ENCODE results near the gene LRRC9. TPM values are rescaled to one million over a fixed set of nuclear protein-coding genes. Genes with fewer than 3 reads are reported as not detected.

LRRC9 gene
- total RNA-seq, 2 experiments from 2014 or later, result not detected

GRCh38 chr14:60085693-60086092 is 165.7 kb downstream of the LRRC9 start:
- Mint-ChIP-seq H3K36me3 (ENCODE audit: low read depth) (no peaks in the 10 kb centered on the region), H3K27me3 (ENCODE audit: low read depth) (peaks cover 15% of the 10 kb centered on the region), H3K4me1 (ENCODE audit: low read depth) (peaks cover 4% of the 10 kb centered on the region), H3K4me3 (no peak overlapping the region), H3K27ac (no peak overlapping the region), H3K9me3 (no peaks in the 10 kb centered on the region)
- CTCF ChIA-PET, result no interaction called here
- DNase-seq, result no peak
- intact Hi-C loops (cut with micrococcal nuclease), result no loop called here

- H3K9me3 Mint-ChIP-seq, result no peaks in the 10 kb centered on the region
- no peak overlapping the region for H3K27ac Mint-ChIP-seq
- CTCF ChIA-PET, result interaction anchor here (0.5 kb wide), 1 partner anchor 1925 kb away, joined by 5 read pairs; no protein-coding TSS in a partner anchor
- peaks cover 6% of the 10 kb centered on the region for H3K4me1 Mint-ChIP-seq (ENCODE audit: low read depth)
- no peak for DNase-seq
- no peak overlapping the region for H3K4me3 Mint-ChIP-seq
- H3K36me3 Mint-ChIP-seq (ENCODE audit: low read depth), result peaks cover 3% of the 10 kb centered on the region
- peaks cover 15% of the 10 kb centered on the region for H3K27me3 Mint-ChIP-seq (ENCODE audit: low read depth)
- intact Hi-C loops (cut with micrococcal nuclease), result no loop called here
Measured at GRCh38 chr14:60087668-60088067, 167.7 kb downstream of the LRRC9 start.

- intact Hi-C loops (cut with micrococcal nuclease), result no loop called here
- Mint-ChIP-seq H3K4me3 (no peak overlapping the region), H3K9me3 (no peaks in the 10 kb centered on the region), H3K27me3 (ENCODE audit: low read depth) (peaks cover 15% of the 10 kb centered on the region), H3K4me1 (ENCODE audit: low read depth) (peaks cover 17% of the 10 kb centered on the region), H3K36me3 (ENCODE audit: low read depth) (peaks cover 4% of the 10 kb centered on the region), H3K27ac (no peak overlapping the region)
- DNase-seq, result no peak
- CTCF ChIA-PET, result interaction anchor here (0.6 to 1.8 kb wide), 2 partner anchors 10 to 177 kb away, joined by 3 to 4 read pairs; no protein-coding TSS in a partner anchor
Measured at GRCh38 chr14:60089221-60089620, 169.3 kb downstream of the LRRC9 start.

DNA sequence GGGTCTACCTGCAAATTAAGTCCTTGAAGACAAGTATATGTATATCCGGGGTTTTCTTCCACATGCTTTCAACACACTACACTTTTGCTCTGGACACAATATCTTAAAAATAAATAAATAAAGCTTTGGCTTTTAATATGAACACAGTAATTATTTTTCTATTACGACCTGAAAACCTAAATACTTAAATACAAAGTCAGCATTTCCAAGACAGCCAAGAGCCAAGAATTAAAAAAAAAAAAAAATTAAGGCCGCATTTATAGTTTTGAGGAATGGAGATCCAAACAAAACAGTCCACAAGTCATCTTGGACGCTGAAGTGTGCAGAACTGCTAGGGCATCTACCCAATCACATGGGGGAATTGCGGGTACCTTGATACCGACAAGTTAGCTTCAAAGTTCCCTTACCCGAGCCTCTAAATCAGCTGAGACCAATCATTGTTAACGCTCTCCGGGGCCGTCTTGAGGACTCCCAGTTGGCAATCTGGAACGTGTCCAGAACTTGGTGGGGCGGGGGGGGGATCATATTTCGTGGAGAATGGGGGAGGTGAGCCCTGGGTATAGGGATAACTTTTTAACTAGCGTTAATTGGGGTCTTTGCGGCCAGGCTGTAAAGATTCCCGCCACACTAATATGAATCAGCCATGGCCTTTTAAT is 171.0 kb downstream of the LRRC9 start:
- Mint-ChIP-seq H3K9me3 (no peaks in the 10 kb centered on the region), H3K36me3 (ENCODE audit: low read depth) (peaks cover 8% of the 10 kb centered on the region), H3K4me1 (ENCODE audit: low read depth) (peaks cover 34% of the 10 kb centered on the region), H3K27ac (peak overlapping the region; percentile 95), H3K27me3 (ENCODE audit: low read depth) (peaks cover 9% of the 10 kb centered on the region), H3K4me3 (peak overlapping the region; percentile 98)
- DNase-seq, result peak; percentile 33
- intact Hi-C loops (cut with micrococcal nuclease), result loop anchor here (1.0 to 5.0 kb wide), 11 partner anchors 26 to 1671 kb away; partner anchors contain the start of genes DAAM1, JKAMP, L3HYPDH and PPM1A
- CTCF ChIA-PET, result interaction anchor here (0.6 to 1.1 kb wide), 3 partner anchors 26 to 75 kb away, joined by 3 to 4 read pairs (median 3); no protein-coding TSS in a partner anchor

GRCh38 chr14:60091550-60092525 is 171.9 kb downstream of the LRRC9 start, which contains the start of gene PCNX4:
TSS of gene PCNX4 (plus strand) at chr14:60091923. CDS start at chr14:60107639, 15,716 bp downstream.
- CTCF ChIA-PET, result interaction anchor here (0.6 to 1.6 kb wide), 4 partner anchors 27 to 127 kb away, joined by 3 read pairs; no protein-coding TSS in a partner anchor
- H3K4me1 Mint-ChIP-seq (ENCODE audit: low read depth), result peaks cover 34% of the 10 kb centered on the region
- H3K36me3 Mint-ChIP-seq (ENCODE audit: low read depth), result peaks cover 8% of the 10 kb centered on the region
- H3K9me3 Mint-ChIP-seq, result no peaks in the 10 kb centered on the region
- peak within 1 kb of the TSS; percentile 98 for H3K4me3 Mint-ChIP-seq
- intact Hi-C loops (cut with micrococcal nuclease), result loop anchor here (1.0 to 5.0 kb wide), 11 partner anchors 27 to 1670 kb away; partner anchors contain the start of genes DAAM1, JKAMP, L3HYPDH and PPM1A
- peak within 1 kb of the TSS; percentile 95 for H3K27ac Mint-ChIP-seq
- peak; percentile 95 for DNase-seq
- peaks cover 9% of the 10 kb centered on the region for H3K27me3 Mint-ChIP-seq (ENCODE audit: low read depth)

- intact Hi-C loops (cut with micrococcal nuclease), result loop anchor here (5.0 kb wide), 2 partner anchors 610 to 1670 kb away; partner anchors contain the start of genes JKAMP, L3HYPDH and SNAPC1
- peaks cover 6% of the 10 kb centered on the region for H3K27me3 Mint-ChIP-seq (ENCODE audit: low read depth)
- H3K36me3 Mint-ChIP-seq (ENCODE audit: low read depth), result peaks cover 13% of the 10 kb centered on the region
- peak overlapping the region; percentile 98 for H3K4me3 Mint-ChIP-seq
- CTCF ChIA-PET, result interaction anchor here (1.4 to 1.6 kb wide), 2 partner anchors 91 to 128 kb away, joined by 3 read pairs; no protein-coding TSS in a partner anchor
- H3K9me3 Mint-ChIP-seq, result no peaks in the 10 kb centered on the region
- peaks cover 34% of the 10 kb centered on the region for H3K4me1 Mint-ChIP-seq (ENCODE audit: low read depth)
- H3K27ac Mint-ChIP-seq, result peak overlapping the region; percentile 95
- peak; percentile 12 for DNase-seq
Measured at GRCh38 chr14:60092526-60092920, 172.6 kb downstream of the LRRC9 start.

GRCh38 chr14:60093080-60093479 is 173.1 kb downstream of the LRRC9 start:
- CTCF ChIA-PET, result interaction anchor here (1.4 to 1.6 kb wide), 2 partner anchors 90 to 128 kb away, joined by 3 read pairs; no protein-coding TSS in a partner anchor
- no peaks in the 10 kb centered on the region for H3K9me3 Mint-ChIP-seq
- DNase-seq, result no peak
- peaks cover 34% of the 10 kb centered on the region for H3K4me1 Mint-ChIP-seq (ENCODE audit: low read depth)
- peak overlapping the region; percentile 98 for H3K4me3 Mint-ChIP-seq
- intact Hi-C loops (cut with micrococcal nuclease), result loop anchor here (5.0 kb wide), 2 partner anchors 611 to 1669 kb away; partner anchors contain the start of genes JKAMP, L3HYPDH and SNAPC1
- H3K36me3 Mint-ChIP-seq (ENCODE audit: low read depth), result peaks cover 18% of the 10 kb centered on the region
- H3K27me3 Mint-ChIP-seq (ENCODE audit: low read depth), result peaks cover 5% of the 10 kb centered on the region
- H3K27ac Mint-ChIP-seq, result peak overlapping the region; percentile 95

DNA sequence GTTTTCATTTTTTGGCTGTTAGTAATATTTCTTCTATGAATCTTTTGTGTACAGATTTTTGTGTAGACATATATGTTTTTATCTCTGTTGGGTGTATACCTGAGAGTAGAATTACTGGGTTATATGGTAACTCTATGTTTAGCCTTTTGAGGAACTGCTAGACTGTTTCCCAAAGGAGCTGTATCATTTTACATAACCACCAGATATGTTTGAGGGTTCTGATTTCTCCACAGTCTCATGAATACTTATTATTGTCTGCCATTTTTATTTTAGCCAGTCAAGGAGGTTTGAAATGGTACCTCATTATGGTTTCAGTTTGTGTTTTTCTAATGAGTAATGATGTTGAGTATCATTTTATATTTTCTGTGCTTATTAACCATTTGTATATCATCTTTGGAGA is 173.7 kb downstream of the LRRC9 start:
- H3K36me3 Mint-ChIP-seq (ENCODE audit: low read depth), result peaks cover 21% of the 10 kb centered on the region
- peaks cover 37% of the 10 kb centered on the region for H3K4me1 Mint-ChIP-seq (ENCODE audit: low read depth)
- peak overlapping the region; percentile 98 for H3K4me3 Mint-ChIP-seq
- CTCF ChIA-PET, result interaction anchor here (1.4 to 1.6 kb wide), 2 partner anchors 90 to 129 kb away, joined by 3 read pairs; no protein-coding TSS in a partner anchor
- no peak for DNase-seq
- intact Hi-C loops (cut with micrococcal nuclease), result loop anchor here (5.0 kb wide), 2 partner anchors 611 to 1669 kb away; partner anchors contain the start of genes JKAMP, L3HYPDH and SNAPC1
- H3K27me3 Mint-ChIP-seq (ENCODE audit: low read depth), result peaks cover 5% of the 10 kb centered on the region
- no peaks in the 10 kb centered on the region for H3K9me3 Mint-ChIP-seq
- H3K27ac Mint-ChIP-seq, result peak overlapping the region; percentile 65

- H3K9me3 Mint-ChIP-seq, result no peaks in the 10 kb centered on the region
- CTCF ChIA-PET, result no interaction called here
- peaks cover 37% of the 10 kb centered on the region for H3K4me1 Mint-ChIP-seq (ENCODE audit: low read depth)
- peaks cover 5% of the 10 kb centered on the region for H3K27me3 Mint-ChIP-seq (ENCODE audit: low read depth)
- DNase-seq, result peak; percentile 47
- H3K27ac Mint-ChIP-seq, result no peak overlapping the region
- intact Hi-C loops (cut with micrococcal nuclease), result loop anchor here (5.0 kb wide), 2 partner anchors 612 to 1668 kb away; partner anchors contain the start of genes JKAMP, L3HYPDH and SNAPC1
- H3K36me3 Mint-ChIP-seq (ENCODE audit: low read depth), result peaks cover 21% of the 10 kb centered on the region
- peak overlapping the region; percentile 98 for H3K4me3 Mint-ChIP-seq
Measured at GRCh38 chr14:60094306-60094897, 174.5 kb downstream of the LRRC9 start.

DNA sequence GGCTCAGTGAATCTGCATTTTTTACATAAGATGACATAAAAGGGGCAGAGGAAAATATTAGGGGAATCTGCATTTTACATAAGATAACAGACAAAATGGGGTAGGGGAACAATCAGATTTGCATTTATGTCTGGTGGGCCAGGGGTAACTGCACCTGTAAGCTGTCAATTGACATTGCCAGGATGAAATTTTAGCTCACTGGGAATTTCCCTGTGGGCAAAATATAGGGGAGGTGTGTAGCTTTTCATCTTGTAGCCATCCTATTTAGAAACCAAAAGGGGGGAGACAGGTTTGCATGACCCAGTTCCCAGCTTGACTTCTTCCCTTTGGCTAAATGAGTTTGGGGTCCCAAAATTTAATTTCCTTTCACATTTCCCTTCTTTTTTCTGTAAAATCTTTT is 175.3 kb downstream of the LRRC9 start:
- no peak overlapping the region for H3K4me3 Mint-ChIP-seq
- DNase-seq, result no peak
- H3K27me3 Mint-ChIP-seq (ENCODE audit: low read depth), result no peaks in the 10 kb centered on the region
- intact Hi-C loops (cut with micrococcal nuclease), result no loop called here
- H3K27ac Mint-ChIP-seq, result no peak overlapping the region
- peaks cover 26% of the 10 kb centered on the region for H3K36me3 Mint-ChIP-seq (ENCODE audit: low read depth)
- no peaks in the 10 kb centered on the region for H3K9me3 Mint-ChIP-seq
- H3K4me1 Mint-ChIP-seq (ENCODE audit: low read depth), result peaks cover 41% of the 10 kb centered on the region
- CTCF ChIA-PET, result interaction anchor here (0.8 to 1.6 kb wide), 3 partner anchors 22 to 130 kb away, joined by 3 to 5 read pairs (median 5); partner anchors contain the start of gene DHRS7

DNA sequence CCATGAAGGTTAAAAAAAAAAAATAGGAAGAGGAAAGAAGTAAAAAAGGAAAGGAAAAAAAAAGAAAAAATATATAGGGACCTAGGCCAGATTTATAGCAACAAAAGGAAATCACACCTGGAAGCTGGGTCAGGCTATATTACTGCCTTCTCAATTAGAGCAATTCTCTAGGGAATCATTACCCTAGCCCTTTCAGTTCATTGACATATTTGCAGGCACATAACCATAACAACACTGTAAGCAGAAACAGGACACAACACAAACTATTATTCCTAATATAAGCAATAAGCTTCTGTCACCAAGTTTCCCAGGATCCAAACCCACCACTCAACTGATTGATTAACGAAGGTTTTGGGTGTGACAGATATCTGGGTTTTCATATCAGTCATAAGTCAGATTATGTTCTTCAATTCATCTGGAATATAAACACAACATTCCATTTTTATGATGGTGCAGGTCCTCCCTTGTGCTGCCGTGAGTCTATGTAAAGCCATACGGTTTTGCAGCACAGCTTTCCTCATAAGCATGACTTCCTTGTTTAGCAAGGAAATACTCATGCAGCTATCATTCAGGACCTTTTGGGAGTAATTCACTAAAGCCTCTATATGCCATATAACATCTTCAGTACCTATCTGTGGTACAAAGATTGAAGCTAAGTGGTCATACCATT is 176.0 kb downstream of the LRRC9 start:
- CTCF ChIA-PET, result interaction anchor here (0.7 to 1.6 kb wide), 5 partner anchors 9 to 131 kb away, joined by 3 to 5 read pairs (median 3); partner anchors contain the start of gene DHRS7
- Mint-ChIP-seq H3K4me1 (ENCODE audit: low read depth) (peaks cover 39% of the 10 kb centered on the region), H3K4me3 (no peak overlapping the region), H3K36me3 (ENCODE audit: low read depth) (peaks cover 28% of the 10 kb centered on the region), H3K27ac (no peak overlapping the region), H3K9me3 (no peaks in the 10 kb centered on the region), H3K27me3 (ENCODE audit: low read depth) (no peaks in the 10 kb centered on the region)
- intact Hi-C loops (cut with micrococcal nuclease), result no loop called here
- DNase-seq, result no peak
